Upper lobe of left lung (tissue), 4 donors: Measurements from ENCODE around the gene PBXIP1.

Source experiments
- CTCF ChIP-seq, 6 experiments: fragments of 450-650 bp in 4 of 6; fragments of 200-600 bp in 2 of 6; sonication (generic) in 2 of 6; IDR thresholded peaks; one replicate each; pipeline ENCODE4 v1.5.1; 2016 to 2019; ENCODE audit warnings: antibody characterized with exemption in 6 of 6
- EP300 ChIP-seq, 4 donors: sonication (generic); formaldehyde crosslinking; IDR thresholded peaks; one replicate each; pipeline ENCODE4 v1.5.1; 2017; ENCODE audit warnings: antibody characterized with exemption in 4 of 4, control low read depth in 2 of 4

DNA sequence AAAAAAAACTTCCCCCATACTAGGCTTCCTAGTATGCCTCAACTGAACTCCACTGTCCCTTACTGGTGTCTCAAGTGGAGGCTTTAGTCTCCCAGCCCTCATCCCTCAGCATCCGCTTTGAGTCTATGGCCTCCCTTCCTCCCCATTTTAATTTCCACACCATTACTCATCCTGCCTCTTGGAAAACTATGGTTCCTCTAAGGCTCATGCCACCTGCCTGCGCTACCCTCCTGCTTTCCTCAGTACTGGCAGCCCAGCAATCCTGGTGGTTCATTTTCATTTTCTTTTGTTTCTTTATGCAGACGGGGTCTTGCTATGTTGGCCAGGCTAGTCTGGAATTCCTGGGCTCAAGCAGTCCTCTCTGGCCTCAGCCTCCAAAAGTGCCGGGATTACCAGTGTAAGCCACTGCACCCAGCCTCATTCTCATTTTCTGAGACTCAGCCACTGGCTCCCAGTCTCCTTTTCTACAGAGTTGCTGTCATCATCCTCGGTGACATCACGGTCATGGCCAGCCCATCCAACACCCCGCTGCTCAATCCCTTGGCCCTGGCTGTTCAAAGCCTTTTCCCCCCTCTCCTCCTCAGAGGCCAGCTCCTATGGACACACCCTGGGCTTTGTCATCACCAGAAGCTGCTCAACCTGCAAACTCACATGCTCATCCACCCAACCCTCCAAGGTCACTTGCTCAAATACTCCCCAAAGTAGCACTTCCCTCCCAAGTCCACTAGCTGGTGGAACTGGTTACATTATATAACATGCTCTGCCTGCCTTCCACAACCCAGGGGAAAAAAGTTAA lies 17.1 kb downstream of the PBXIP1 start:
- no peak for TF ChIP-seq CTCF (IDR thresholded peaks at IDR 0.05)
- no peak for TF ChIP-seq EP300 (IDR thresholded peaks at IDR 0.05)
